ENCODE data around the gene GMPR2. TPM values are rescaled to one million over a fixed set of nuclear protein-coding genes. Genes with fewer than 3 reads are reported as not detected.

Gene GMPR2
- 10 to 100 TPM; 57.0 to 85.6 (median 82.6) TPM for total RNA-seq
- 10 to 100 TPM; 42.2 to 57.9 (median 50.3) TPM for polyA plus RNA-seq
- long read RNA-seq, donor 1, transcript GMPR2-207 (2 exons, 469 nt): major isoform, 24 of 37 reads
- long read RNA-seq, donor 1, transcript GMPR2-203 (10 exons, 1,652 nt): minor isoform, 5 of 37 reads
- long read RNA-seq, donor 1, partial matches to known transcripts: 0 of 37 reads
- long read RNA-seq, donor 1, other reads (novel, unspliced or antisense): 0 of 37 reads
- long read RNA-seq, donor 2, transcript GMPR2-207 (2 exons, 469 nt): major isoform, 21 of 32 reads
- long read RNA-seq, donor 2, transcript GMPR2-203 (10 exons, 1,652 nt): minor isoform, 6 of 32 reads
- long read RNA-seq, donor 2, partial matches to known transcripts: 0 of 32 reads
- long read RNA-seq, donor 2, other reads (novel, unspliced or antisense): 0 of 32 reads

DNA sequence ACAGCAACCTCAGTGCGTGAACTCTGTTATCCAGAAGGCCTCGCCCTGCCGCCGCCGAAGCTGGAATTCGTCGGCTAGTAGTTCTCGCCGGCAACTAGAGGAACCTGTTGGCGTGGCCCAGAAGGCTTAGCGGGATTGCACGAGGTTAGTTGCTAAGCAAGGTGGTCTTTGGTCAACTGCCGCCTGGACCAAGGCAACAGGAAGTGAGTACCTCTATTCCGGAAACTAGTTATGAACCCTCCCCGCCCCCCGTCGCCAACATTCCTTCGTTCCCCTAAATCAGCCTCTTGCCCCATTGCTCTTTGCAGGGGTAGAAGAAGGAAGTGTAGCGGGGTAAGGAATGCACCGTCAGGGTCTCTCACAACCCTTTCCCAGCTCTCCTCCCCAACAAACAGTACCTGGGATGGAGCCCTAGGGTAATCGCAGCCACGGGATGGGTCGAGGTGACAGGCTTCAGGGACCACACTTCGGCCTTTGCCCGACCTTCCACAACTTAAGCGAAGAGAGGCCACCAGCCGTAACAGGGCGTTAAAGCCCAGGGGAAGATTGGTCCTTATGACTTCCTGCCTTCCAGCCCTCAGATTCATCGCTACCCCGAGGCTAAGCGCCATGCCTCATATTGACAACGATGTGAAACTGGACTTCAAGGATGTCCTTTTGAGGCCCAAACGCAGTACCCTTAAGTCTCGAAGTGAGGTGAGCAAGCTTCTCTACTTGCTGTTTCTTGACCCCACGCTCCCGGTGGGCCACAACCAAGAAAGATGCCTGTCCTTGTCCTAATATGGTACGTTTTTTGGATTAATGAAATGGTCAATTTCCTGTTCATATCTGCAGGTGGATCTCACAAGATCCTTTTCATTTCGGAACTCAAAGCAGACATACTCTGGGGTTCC lies at the start of gene GMPR2:
GMPR2 (plus strand) TSS at position 285 of the 893 bp plus-strand sequence; CDS start at position 610, 325 bp downstream.
- no peak for TF ChIP-seq POLR2A (IDR thresholded peaks at IDR 0.05)
- TF ChIP-seq POLR2AphosphoS5 (IDR thresholded peaks at IDR 0.05): peak; percentile 3 to 75 (median 70)
- TF ChIP-seq, protein P1, sequence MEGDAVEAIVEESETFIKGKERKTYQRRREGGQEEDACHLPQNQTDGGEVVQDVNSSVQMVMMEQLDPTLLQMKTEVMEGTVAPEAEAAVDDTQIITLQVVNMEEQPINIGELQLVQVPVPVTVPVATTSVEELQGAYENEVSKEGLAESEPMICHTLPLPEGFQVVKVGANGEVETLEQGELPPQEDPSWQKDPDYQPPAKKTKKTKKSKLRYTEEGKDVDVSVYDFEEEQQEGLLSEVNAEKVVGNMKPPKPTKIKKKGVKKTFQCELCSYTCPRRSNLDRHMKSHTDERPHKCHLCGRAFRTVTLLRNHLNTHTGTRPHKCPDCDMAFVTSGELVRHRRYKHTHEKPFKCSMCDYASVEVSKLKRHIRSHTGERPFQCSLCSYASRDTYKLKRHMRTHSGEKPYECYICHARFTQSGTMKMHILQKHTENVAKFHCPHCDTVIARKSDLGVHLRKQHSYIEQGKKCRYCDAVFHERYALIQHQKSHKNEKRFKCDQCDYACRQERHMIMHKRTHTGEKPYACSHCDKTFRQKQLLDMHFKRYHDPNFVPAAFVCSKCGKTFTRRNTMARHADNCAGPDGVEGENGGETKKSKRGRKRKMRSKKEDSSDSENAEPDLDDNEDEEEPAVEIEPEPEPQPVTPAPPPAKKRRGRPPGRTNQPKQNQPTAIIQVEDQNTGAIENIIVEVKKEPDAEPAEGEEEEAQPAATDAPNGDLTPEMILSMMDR (IDR thresholded peaks at IDR 0.05 in 8 of 11, conservative IDR thresholded peaks at IDR 0.05 in 3 of 11): peak in 1 of 11 experiments; percentile 11
- 3 to 5% (median 4%) methylated on average over 25 to 38 of the region's 38 CpGs for WGBS, 5 donors
- H3K27me3 ChIP-seq (replicated peaks in 1 of 7): no peaks in the 10 kb centered on the region
- no peaks in the 10 kb centered on the region for H3K9me3 ChIP-seq
- peak within 1 kb of the TSS; percentile 71 to 96 (median 89) for H3K4me3 ChIP-seq
- intact Hi-C loops (cut with DNase I; ENCODE audit: low total_unique reads): no loop called here
- H3K36me3 ChIP-seq: peaks cover 0 to 49% (median 34%) of the 10 kb centered on the region in 6 donors
- DNase-seq: peak; percentile 95
- H3K27ac ChIP-seq: peak within 1 kb of the TSS; percentile 89 to 99 (median 94)
- H3K4me1 ChIP-seq: peaks cover 25 to 90% (median 52%) of the 10 kb centered on the region in 6 donors

- 92 to 98% (median 94%) methylated on average over 8 to 15 of the region's 15 CpGs for WGBS, 5 donors
- peak in 1 of 3 donors; percentile 46 for TF ChIP-seq POLR2AphosphoS5 (IDR thresholded peaks at IDR 0.05)
- TF ChIP-seq, protein P1 (IDR thresholded peaks at IDR 0.05 in 8 of 11, conservative IDR thresholded peaks at IDR 0.05 in 3 of 11): no peak
- no peak for TF ChIP-seq POLR2A (IDR thresholded peaks at IDR 0.05)
- H3K4me1 ChIP-seq: peaks cover 8 to 22% (median 11%) of the 10 kb centered on the region in 6 donors
- H3K36me3 ChIP-seq: peaks cover 2 to 91% (median 86%) of the 10 kb centered on the region in 6 donors
- no peaks in the 10 kb centered on the region for H3K27me3 ChIP-seq (replicated peaks in 1 of 7)
- no peak overlapping the region for H3K27ac ChIP-seq
- DNase-seq: peak; percentile 69
- H3K9me3 ChIP-seq: no peaks in the 10 kb centered on the region
- H3K4me3 ChIP-seq: no peak overlapping the region
- intact Hi-C loops (cut with DNase I; ENCODE audit: low total_unique reads): no loop called here
Measured at GRCh38 chr14:24183014-24183481, 49.7 kb upstream of the GMPR2 start.

- no peak for DNase-seq
- H3K4me1 ChIP-seq: peaks cover 13 to 35% (median 21%) of the 10 kb centered on the region in 6 donors
- no peaks in the 10 kb centered on the region for H3K27me3 ChIP-seq (replicated peaks in 1 of 7)
- H3K9me3 ChIP-seq: no peaks in the 10 kb centered on the region
- H3K36me3 ChIP-seq: peaks cover 2 to 78% (median 74%) of the 10 kb centered on the region in 6 donors
- no peak overlapping the region for H3K27ac ChIP-seq
- intact Hi-C loops (cut with DNase I; ENCODE audit: low total_unique reads): no loop called here
- H3K4me3 ChIP-seq: no peak overlapping the region
- TF ChIP-seq, protein P1 (IDR thresholded peaks at IDR 0.05 in 8 of 11, conservative IDR thresholded peaks at IDR 0.05 in 3 of 11): no peak
- TF ChIP-seq POLR2A (IDR thresholded peaks at IDR 0.05) (no peak), POLR2AphosphoS5 (IDR thresholded peaks at IDR 0.05) (peak in 1 of 3 donors; percentile 44)
- WGBS, 5 donors: 92 to 96% (median 95%) methylated on average over 8 to 19 of the region's 19 CpGs
Measured at GRCh38 chr14:24184104-24184970, 48.4 kb upstream of the GMPR2 start.

Measured in spleen (tissue), 13 donors.